ENCODE measurements around the gene STX19. TPM values are rescaled to one million over a fixed set of nuclear protein-coding genes. Genes with fewer than 3 reads are reported as not detected.

Gene STX19, protein sequence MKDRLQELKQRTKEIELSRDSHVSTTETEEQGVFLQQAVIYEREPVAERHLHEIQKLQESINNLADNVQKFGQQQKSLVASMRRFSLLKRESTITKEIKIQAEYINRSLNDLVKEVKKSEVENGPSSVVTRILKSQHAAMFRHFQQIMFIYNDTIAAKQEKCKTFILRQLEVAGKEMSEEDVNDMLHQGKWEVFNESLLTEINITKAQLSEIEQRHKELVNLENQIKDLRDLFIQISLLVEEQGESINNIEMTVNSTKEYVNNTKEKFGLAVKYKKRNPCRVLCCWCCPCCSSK
- total RNA-seq, result not detected

- POLR2A ChIA-PET, result no interaction called here
- Mint-ChIP-seq H3K9me3 (no peaks in the 10 kb centered on the region), H3K27me3 (no peaks in the 10 kb centered on the region), H3K4me3 (no peak within 1 kb of the TSS), H3K4me1 (no peaks in the 10 kb centered on the region), H3K36me3 (ENCODE audit: low read depth) (no peaks in the 10 kb centered on the region), H3K27ac (no peak within 1 kb of the TSS)
- DNase-seq, result no peak
- CTCF ChIA-PET, result interaction anchor here (0.8 kb wide), 1 partner anchor 34 kb away, joined by 3 read pairs; no protein-coding TSS in a partner anchor
These were observed at the start of gene STX19 for GRCh38 chr3:94028093-94028837. TSS of gene STX19 (minus strand) at chr3:94028597. CDS start at chr3:94015269, 13,328 bp downstream.

DNA sequence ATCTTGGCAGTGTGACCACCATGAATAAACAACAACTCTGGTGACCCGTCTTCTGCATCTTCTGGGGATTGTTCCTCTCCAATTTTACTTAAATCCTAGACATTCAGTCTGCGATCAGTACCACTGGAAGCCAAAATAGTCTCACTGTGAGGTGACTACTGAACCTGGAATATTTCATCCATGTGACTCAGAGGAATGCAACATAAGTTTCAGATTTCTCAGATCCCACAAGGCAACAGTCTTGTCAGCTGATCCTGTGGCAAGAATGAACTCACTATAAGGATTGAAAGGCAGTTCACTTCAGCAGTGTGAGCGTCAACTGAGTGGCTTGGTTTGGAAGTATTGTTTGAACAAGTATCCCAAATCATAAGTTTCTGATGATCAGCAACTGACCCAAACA is 47.7 kb upstream of the STX19 start:
- ChIA-PET CTCF (no interaction called here), POLR2A (no interaction called here)
- H3K36me3 Mint-ChIP-seq (ENCODE audit: low read depth), result peaks cover 55% of the 10 kb centered on the region
- H3K27ac Mint-ChIP-seq, result no peak overlapping the region
- no peaks in the 10 kb centered on the region for H3K27me3 Mint-ChIP-seq
- DNase-seq, result no peak
- H3K9me3 Mint-ChIP-seq, result no peaks in the 10 kb centered on the region
- no peak overlapping the region for H3K4me3 Mint-ChIP-seq
- peaks cover 57% of the 10 kb centered on the region for H3K4me1 Mint-ChIP-seq

GRCh38 chr3:94071713-94072284 is 43.4 kb upstream of the STX19 start:
- POLR2A ChIA-PET, result no interaction called here
- peak; percentile 36 for DNase-seq

DNA sequence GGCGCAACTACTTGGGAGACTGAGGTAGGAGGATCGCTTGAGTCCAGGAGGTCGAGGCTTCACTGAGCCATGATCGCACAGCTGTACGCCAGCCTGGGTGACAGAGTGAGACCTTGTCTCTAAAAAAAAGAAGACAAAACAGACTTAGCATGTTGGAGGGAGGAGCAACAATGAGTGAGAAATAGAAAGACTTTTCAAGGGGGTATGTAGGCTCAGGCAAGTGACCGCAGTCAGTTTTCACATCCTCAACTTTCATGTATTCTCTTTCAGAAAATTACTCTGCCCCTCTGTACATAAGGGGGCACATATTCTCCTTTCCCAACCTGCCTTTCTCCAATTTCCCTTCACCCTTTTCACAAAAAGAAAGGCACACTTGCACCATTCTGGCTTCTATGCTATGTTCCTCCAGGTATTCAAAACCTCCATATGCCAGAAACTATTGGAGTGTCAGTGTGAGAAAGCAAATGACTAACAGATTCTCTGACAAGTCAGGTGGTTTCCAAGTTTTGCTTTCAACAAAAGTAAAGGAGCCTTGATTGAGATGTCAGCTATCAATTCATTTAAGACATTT is 42.0 kb upstream of the STX19 start:
- peaks cover 56% of the 10 kb centered on the region for H3K36me3 Mint-ChIP-seq (ENCODE audit: low read depth)
- H3K4me1 Mint-ChIP-seq, result peaks cover 64% of the 10 kb centered on the region
- ChIA-PET CTCF (interaction anchor here (1.0 to 1.2 kb wide), 2 partner anchors 10 to 11 kb away, joined by 3 read pairs; no protein-coding TSS in a partner anchor), POLR2A (no interaction called here)
- DNase-seq, result no peak
- H3K4me3 Mint-ChIP-seq, result no peak overlapping the region
- H3K27me3 Mint-ChIP-seq, result no peaks in the 10 kb centered on the region
- H3K27ac Mint-ChIP-seq, result no peak overlapping the region
- H3K9me3 Mint-ChIP-seq, result peaks cover 12% of the 10 kb centered on the region

More at GRCh38 chr3:94071713-94072284, 43.4 kb upstream of the STX19 start:
- no peak overlapping the region for H3K4me3 Mint-ChIP-seq
- H3K4me1 Mint-ChIP-seq, result peaks cover 54% of the 10 kb centered on the region
- no peak overlapping the region for H3K27ac Mint-ChIP-seq
- H3K36me3 Mint-ChIP-seq (ENCODE audit: low read depth), result peaks cover 57% of the 10 kb centered on the region
- CTCF ChIA-PET, result interaction anchor here (0.5 to 1.0 kb wide), 3 partner anchors 9 to 27 kb away, joined by 3 to 4 read pairs (median 4); partner anchors contain the start of genes DHFR2 and NSUN3
- H3K9me3 Mint-ChIP-seq, result peaks cover 10% of the 10 kb centered on the region
- H3K27me3 Mint-ChIP-seq, result no peaks in the 10 kb centered on the region

DNA sequence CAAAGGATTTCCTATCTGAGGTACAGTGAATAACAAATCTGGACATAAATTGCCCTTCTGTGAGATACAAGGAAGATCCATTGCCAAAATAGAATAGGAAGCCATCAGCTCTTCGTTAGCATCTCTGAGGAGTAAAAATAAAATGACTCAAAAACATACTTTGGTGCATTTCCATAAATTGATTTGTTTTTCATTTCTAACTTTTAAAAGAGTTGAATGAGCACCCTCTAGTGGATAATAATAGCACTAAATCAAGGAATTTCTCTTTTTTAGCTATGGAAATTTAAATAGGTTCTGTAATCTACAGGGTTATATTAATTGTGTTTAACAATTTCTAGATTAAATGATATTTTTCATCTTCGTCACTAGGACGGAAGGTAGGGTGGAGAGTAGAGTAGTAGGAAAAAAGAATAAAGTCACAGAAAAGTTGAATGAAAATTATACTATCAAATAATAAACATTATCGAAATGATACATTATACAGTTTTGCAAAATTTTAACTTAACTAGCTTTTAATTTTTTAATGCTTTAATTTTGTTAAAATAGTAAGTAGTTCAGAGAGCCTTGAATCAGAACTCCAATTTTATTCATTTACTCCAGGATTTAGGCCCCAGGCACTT is 40.9 kb upstream of the STX19 start:
- Mint-ChIP-seq H3K27ac (peak overlapping the region; percentile 11), H3K27me3 (no peaks in the 10 kb centered on the region), H3K4me1 (peaks cover 74% of the 10 kb centered on the region), H3K36me3 (ENCODE audit: low read depth) (peaks cover 59% of the 10 kb centered on the region), H3K9me3 (peaks cover 12% of the 10 kb centered on the region), H3K4me3 (no peak overlapping the region)
- ChIA-PET POLR2A (no interaction called here), CTCF (interaction anchor here (1.0 to 1.2 kb wide), 4 partner anchors 9 to 18 kb away, joined by 3 read pairs; no protein-coding TSS in a partner anchor)
- DNase-seq, result no peak

DNA sequence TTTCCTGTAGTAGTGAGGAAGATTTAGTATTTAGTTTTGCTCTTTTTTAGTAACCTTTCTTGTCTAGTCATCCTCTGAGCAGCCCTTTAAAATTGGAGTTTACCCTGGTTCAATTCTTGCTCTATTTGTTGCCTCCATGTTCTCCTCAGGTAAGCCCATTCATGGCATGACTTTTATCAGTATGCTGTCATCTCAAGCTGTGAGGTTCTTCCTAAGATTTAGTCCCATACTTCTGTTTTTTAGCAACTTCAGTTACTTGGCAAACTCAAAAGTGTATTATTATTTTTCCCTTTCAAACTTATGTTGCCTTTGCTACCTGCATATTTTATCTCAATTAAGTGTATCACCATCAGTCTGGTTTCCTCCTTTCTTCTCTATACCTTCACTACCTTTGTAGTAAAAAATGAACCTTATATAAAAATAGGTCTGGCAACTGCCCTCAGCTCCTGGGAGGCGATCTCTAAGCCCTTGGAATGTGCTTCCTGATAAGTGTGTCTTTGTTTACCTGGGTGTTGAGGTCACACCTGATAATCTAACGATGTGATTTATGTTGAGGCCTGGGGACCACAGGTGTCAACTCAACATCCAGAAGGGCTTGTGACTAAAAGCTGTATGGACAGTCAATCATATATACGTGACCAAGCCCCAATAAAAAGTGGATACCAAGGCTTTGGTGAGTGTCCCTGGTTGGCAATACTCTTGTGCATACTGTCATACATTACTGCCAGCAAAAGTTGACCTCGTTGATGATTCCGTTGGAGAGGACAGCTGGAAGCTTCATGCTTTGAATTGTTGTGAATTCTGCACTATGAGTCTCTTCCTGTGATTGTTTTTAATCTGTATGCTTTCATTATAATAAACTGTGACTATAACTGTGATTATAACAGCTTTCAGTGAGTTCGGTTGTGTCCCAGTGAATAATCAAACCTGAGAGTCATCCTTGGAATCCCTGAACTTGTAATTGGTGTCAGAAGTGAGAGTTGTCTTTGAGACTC is 38.4 kb upstream of the STX19 start:
- peaks cover 12% of the 10 kb centered on the region for H3K9me3 Mint-ChIP-seq
- ChIA-PET POLR2A (no interaction called here), CTCF (interaction anchor here (0.5 to 1.5 kb wide), 2 partner anchors 15 to 62 kb away, joined by 3 to 4 read pairs; no protein-coding TSS in a partner anchor)
- no peak for DNase-seq
- no peak overlapping the region for H3K4me3 Mint-ChIP-seq
- H3K36me3 Mint-ChIP-seq (ENCODE audit: low read depth), result peaks cover 45% of the 10 kb centered on the region
- no peak overlapping the region for H3K27ac Mint-ChIP-seq
- no peaks in the 10 kb centered on the region for H3K27me3 Mint-ChIP-seq
- H3K4me1 Mint-ChIP-seq, result peaks cover 63% of the 10 kb centered on the region

DNA sequence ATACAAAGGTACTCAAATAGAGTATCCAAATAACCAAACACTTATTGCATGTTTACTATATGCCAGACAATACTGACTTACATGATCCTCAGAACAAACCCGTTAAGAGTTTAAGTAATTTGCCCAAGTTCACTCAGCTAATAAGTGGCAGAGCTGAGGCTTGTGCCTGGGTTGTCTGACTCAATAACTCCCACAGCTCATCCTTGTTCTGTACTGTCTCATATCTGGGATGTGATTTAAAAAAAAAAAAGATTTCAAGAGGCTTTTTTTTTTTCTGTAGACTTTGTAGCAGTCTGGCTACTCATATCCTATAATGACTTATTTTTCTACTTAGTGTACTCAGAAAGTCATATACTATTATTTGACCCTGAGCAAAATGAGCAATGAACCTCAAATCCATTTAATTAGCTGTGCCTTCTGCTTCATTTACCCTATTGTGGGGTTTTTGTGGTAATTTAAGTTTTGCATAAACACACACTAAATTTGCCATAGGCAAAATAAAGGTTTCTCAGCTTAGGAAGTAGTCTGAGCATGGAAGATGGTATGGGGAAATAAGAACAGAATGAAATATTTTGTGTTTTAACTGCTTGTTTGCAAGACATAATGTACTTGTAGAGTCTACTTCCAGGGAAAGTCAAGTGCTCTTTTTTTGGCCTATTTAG is 37.6 kb upstream of the STX19 start:
- CTCF ChIA-PET, result interaction anchor here (1.0 to 1.5 kb wide), 2 partner anchors 15 to 16 kb away, joined by 4 read pairs; no protein-coding TSS in a partner anchor
- Mint-ChIP-seq H3K9me3 (peaks cover 12% of the 10 kb centered on the region), H3K27me3 (no peaks in the 10 kb centered on the region), H3K27ac (no peak overlapping the region), H3K4me1 (peaks cover 55% of the 10 kb centered on the region), H3K36me3 (ENCODE audit: low read depth) (peaks cover 46% of the 10 kb centered on the region), H3K4me3 (no peak overlapping the region)
- POLR2A ChIA-PET, result no interaction called here
- DNase-seq, result no peak

- ChIA-PET POLR2A (no interaction called here), CTCF (interaction anchor here (1.0 to 1.5 kb wide), 2 partner anchors 14 to 17 kb away, joined by 4 read pairs; no protein-coding TSS in a partner anchor)
- H3K4me3 Mint-ChIP-seq, result no peak overlapping the region
- no peak for DNase-seq
- H3K27me3 Mint-ChIP-seq, result no peaks in the 10 kb centered on the region
- H3K36me3 Mint-ChIP-seq (ENCODE audit: low read depth), result peaks cover 54% of the 10 kb centered on the region
- peaks cover 12% of the 10 kb centered on the region for H3K9me3 Mint-ChIP-seq
- H3K27ac Mint-ChIP-seq, result no peak overlapping the region
- peaks cover 52% of the 10 kb centered on the region for H3K4me1 Mint-ChIP-seq
These were observed 36.7 kb upstream of the STX19 start for GRCh38 chr3:94065122-94065521.

DNA sequence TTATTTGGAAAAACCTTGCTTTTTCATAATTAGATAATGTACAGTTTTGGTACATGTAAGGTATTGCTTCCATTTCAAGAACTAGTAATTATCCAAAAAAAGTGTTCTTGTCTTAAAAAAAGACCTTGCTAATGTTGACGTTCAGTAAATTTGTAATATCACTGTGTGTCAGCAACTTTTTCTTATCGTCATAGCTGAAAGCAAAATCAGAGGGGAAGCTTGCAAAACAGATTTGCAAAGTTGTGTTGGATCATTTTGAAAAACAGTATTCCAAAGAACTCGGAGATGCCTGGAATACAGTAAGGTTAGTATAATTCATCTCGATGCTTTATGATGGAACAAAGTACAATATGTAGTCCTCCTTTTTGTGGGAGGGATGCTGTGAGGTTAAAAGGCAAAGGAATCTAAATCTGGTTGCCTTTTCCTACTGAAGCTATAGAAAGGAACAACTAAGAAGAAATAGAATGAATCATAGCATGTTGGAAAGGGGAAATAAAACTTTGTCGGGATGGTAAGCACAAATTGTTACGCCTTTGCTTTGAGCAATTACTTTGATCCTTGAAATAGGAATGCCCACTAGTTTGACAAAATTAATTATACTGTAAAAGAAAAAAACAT is 36.0 kb upstream of the STX19 start:
- no peak for DNase-seq
- Mint-ChIP-seq H3K9me3 (peaks cover 12% of the 10 kb centered on the region), H3K36me3 (ENCODE audit: low read depth) (peaks cover 57% of the 10 kb centered on the region), H3K4me1 (peaks cover 51% of the 10 kb centered on the region), H3K27me3 (no peaks in the 10 kb centered on the region), H3K4me3 (peak overlapping the region; percentile 89), H3K27ac (peak overlapping the region; percentile 97)
- POLR2A ChIA-PET, result no interaction called here
- CTCF ChIA-PET, result no interaction called here

GRCh38 chr3:94063496-94064119 is 35.2 kb upstream of the STX19 start:
- no peaks in the 10 kb centered on the region for H3K27me3 Mint-ChIP-seq
- DNase-seq, result no peak
- peaks cover 12% of the 10 kb centered on the region for H3K9me3 Mint-ChIP-seq
- CTCF ChIA-PET, result interaction anchor here (1.3 kb wide), 1 partner anchor 51 kb away, joined by 3 read pairs; no protein-coding TSS in a partner anchor
- H3K36me3 Mint-ChIP-seq (ENCODE audit: low read depth), result peaks cover 54% of the 10 kb centered on the region
- peak overlapping the region; percentile 97 for H3K27ac Mint-ChIP-seq
- H3K4me3 Mint-ChIP-seq, result peak overlapping the region; percentile 89
- POLR2A ChIA-PET, result interaction anchor here (1.0 kb wide), 1 partner anchor 84 kb away, joined by 3 read pairs; no protein-coding TSS in a partner anchor
- H3K4me1 Mint-ChIP-seq, result peaks cover 43% of the 10 kb centered on the region
